GM12878 (cell line): ENCODE data around the gene PAK5. TPM values are rescaled to one million over a fixed set of nuclear protein-coding genes. Genes with fewer than 3 reads are reported as not detected.

Source experiments
- ATAC-seq: fragments of 200-7000 bp; cut with Tn5 transposase; 3 replicates; pipeline ENCODE4 v1.9.1; 2020; ENCODE audit warnings: mild to moderate bottlenecking, moderate library complexity
- BruUV-seq: library from RNA; stranded (reverse); fragments of 400-500 nt; replicated peaks from 2 replicates; lab custom pipeline; 2021; lab: Mats Ljungman, UMichigan
- CTCF ChIA-PET: fragments of 300-600 bp; sonication (Branson Sonifier 250); formaldehyde crosslinking; extraction: SDS; loops from one replicate; lab custom pipeline; 2021; ENCODE audit warnings: inconsistent platforms; lab: Yijun Ruan, JAX
- POLR2A ChIA-PET: fragments of 350-600 bp; formaldehyde crosslinking; extraction: SDS; loops from one replicate; lab custom pipeline; 2021; ENCODE audit warnings: inconsistent platforms; lab: Charles Lee
- RAD21 ChIA-PET: fragments of 300-600 bp; sonication (Branson Sonifier 250); formaldehyde crosslinking; loops from one replicate; lab custom pipeline; 2023; ENCODE audit warnings: antibody characterized with exemption; ENCODE audit not compliant: unreplicated experiment; lab: Charles Lee
- SMC1A ChIA-PET: fragments of 300-600 bp; sonication (Branson Sonifier 250); formaldehyde crosslinking; loops from one replicate; lab custom pipeline; 2023; ENCODE audit not compliant: unreplicated experiment, uncharacterized antibody; lab: Charles Lee
- DNase-seq: peaks from one replicate; pipeline ENCODE4 v3.0.0-alpha.2; 2011; ENCODE audit warnings: low read depth, low spot score
- FAIRE-seq: peaks from 3 replicates; lab custom pipeline; 2011; peaks lifted over from hg19 to GRCh38; lab: Jason Lieb, UNC
- H2AFZ ChIP-seq: 2 replicates; pipeline ENCODE4 v1.6.0; 2011; ENCODE audit warnings: low read depth, low read length, control low read depth; ENCODE audit not compliant: control insufficient read depth
- H3K27ac ChIP-seq: 2 replicates; pipeline ENCODE4 v1.5.1; 2011; ENCODE audit warnings: control low read depth; ENCODE audit not compliant: control insufficient read depth, insufficient read depth
- H3K27me3 ChIP-seq, 2 experiments: replicated peaks in 1 of 2; 2 replicates each; pipeline versions ENCODE4 v1.6.0 to v1.6.1; 2011; ENCODE audit warnings: low read length in 1 of 2; ENCODE audit not compliant: control insufficient read depth in 2 of 2, insufficient read depth in 2 of 2
- H3K36me3 ChIP-seq, 2 experiments: 2 replicates each; pipeline ENCODE4 v1.5.1; 2011; ENCODE audit warnings: low read length in 1 of 2; ENCODE audit not compliant: control insufficient read depth in 2 of 2, insufficient read depth in 2 of 2
- H3K4me1 ChIP-seq: 2 replicates; pipeline ENCODE4 v1.6.1; 2011; ENCODE audit warnings: mild to moderate bottlenecking, low read length, moderate library complexity, mixed read lengths; ENCODE audit not compliant: control insufficient read depth, insufficient read depth
- H3K4me2 ChIP-seq: 2 replicates; pipeline ENCODE4 v1.6.0; 2011; ENCODE audit warnings: control low read depth; ENCODE audit not compliant: control insufficient read depth, insufficient read depth
- H3K4me3 ChIP-seq: fragments of 200-600 bp; sonication (generic); 2 replicates; pipeline ENCODE4 v1.5.1; 2016
- H3K79me2 ChIP-seq: 2 replicates; pipeline ENCODE4 v1.6.0; 2011; ENCODE audit warnings: low read length; ENCODE audit not compliant: control insufficient read depth, insufficient read depth
- H3K9ac ChIP-seq: 2 replicates; pipeline ENCODE4 v1.8.0; 2011; ENCODE audit warnings: low read length, control low read depth, mixed read lengths; ENCODE audit not compliant: control insufficient read depth, insufficient read depth
- H3K9me3 ChIP-seq: replicated peaks from 3 replicates; pipeline ENCODE4 v1.5.1; 2011; ENCODE audit warnings: mild to moderate bottlenecking, low read length; ENCODE audit not compliant: control insufficient read depth, insufficient read depth
- H4K20me1 ChIP-seq: 2 replicates; pipeline ENCODE4 v1.6.0; 2011; ENCODE audit not compliant: control insufficient read depth, insufficient read depth
- BCL11A ChIP-seq: IDR thresholded peaks from 2 replicates; pipeline ENCODE4 v1.6.1; 2011; ENCODE audit warnings: low read depth, low read length
- BRCA1 ChIP-seq: IDR thresholded peaks from 2 replicates; pipeline ENCODE4 v1.6.1; 2011; ENCODE audit warnings: low read depth, low read length, improper control_type of control experiment
- ETV6 ChIP-seq, 2 experiments: fragments of 450-650 bp in 1 of 2; IDR thresholded peaks in 1 of 2; conservative IDR thresholded peaks in 1 of 2; 2 replicates each; pipeline ENCODE4 v1.6.1; 2014; ENCODE audit warnings: antibody characterized with exemption in 1 of 2, borderline replicate concordance in 1 of 2, low read depth in 1 of 2, mild to moderate bottlenecking in 1 of 2, moderate library complexity in 1 of 2
- MTA2 ChIP-seq: fragments of 450-650 bp; IDR thresholded peaks from 2 replicates; pipeline ENCODE4 v1.6.1; 2016; ENCODE audit warnings: low read depth, mild to moderate bottlenecking, moderate library complexity
- NR2C2 ChIP-seq: IDR thresholded peaks from 2 replicates; pipeline ENCODE4 v1.6.1; 2011; ENCODE audit warnings: borderline replicate concordance, low read depth; ENCODE audit not compliant: control insufficient read depth, insufficient read length
- RBBP5 ChIP-seq: fragments of 200-600 bp; sonication (generic); conservative IDR thresholded peaks from 2 replicates; pipeline ENCODE4 v1.6.1; 2016
- SREBF1 ChIP-seq: IDR thresholded peaks from 2 replicates; pipeline ENCODE4 v1.6.1; 2012; ENCODE audit warnings: mild to moderate bottlenecking, low read length
- SUZ12 ChIP-seq: fragments of 200-600 bp; sonication (generic); IDR thresholded peaks from one replicate; pipeline ENCODE4 v1.6.1; 2018; ENCODE audit warnings: antibody characterized with exemption, mild to moderate bottlenecking; ENCODE audit not compliant: unreplicated experiment
- TARDBP ChIP-seq: IDR thresholded peaks from 2 replicates; pipeline ENCODE4 v1.6.1; 2016; ENCODE audit warnings: borderline replicate concordance
- WGBS: methylation state at CpG from one replicate; pipeline ENCODE4 v1.1.6; 2016; ENCODE audit warnings: low lambda C conversion rate; ENCODE audit not compliant: insufficient replicate concordance, insufficient coverage; ENCODE audit errors: missing lambda C conversion rate; 5-methylcytosine and 5-hydroxymethylcytosine counted together
- in situ Hi-C: fragments of 300-500 bp; cut with MboI; formaldehyde crosslinking; loops from 9 replicates; pipeline ENCODE4 v1.14.3; 2018; ENCODE audit warnings: mixed read lengths
- intact Hi-C: fragments of 100-400 bp; cut with micrococcal nuclease; formaldehyde crosslinking; loops from one replicate; pipeline ENCODE4 v1.14.2; 2022; ENCODE audit not compliant: unreplicated experiment
- polyA plus RNA-seq, 11 experiments: library from polyadenylated mRNA; depleted of rRNA in 4 of 11; unstranded in 6 of 11; stranded (reverse) in 5 of 11; fragments of >200 nt; fragmentation: Nextera tagmentation in 4 of 11; fragmentation: Illumina TruSeq in 1 of 11; extraction: Ambion mirVana in 4 of 11; extraction: Trizol in 1 of 11; gene quantifications; 1 replicate in 1 of 11; 2 replicates in 10 of 11; pipeline versions ENCODE4 v1.2.1 to v1.2.3, GENCODE V29; 2011 to 2016; ENCODE audit warnings: inconsistent platforms in 2 of 11, missing spikeins in 2 of 11, low read depth in 1 of 11
- total RNA-seq, 4 experiments: library from RNA; depleted of rRNA in 3 of 4; stranded (reverse); fragments of >200 nt in 3 of 4; fragmentation: Illumina TruSeq in 1 of 4; extraction: Trizol in 1 of 4; gene quantifications; 2 replicates each; pipeline versions ENCODE4 v1.2.1 to v1.2.3, GENCODE V29; 2013 to 2021
- TF ChIP-seq, protein P1 (sequence below): fragments of 150-350 bp; IDR thresholded peaks from 2 replicates; pipeline ENCODE4 v1.6.1; 2016; ENCODE audit warnings: low read depth, low read length
- TF ChIP-seq, protein P2 (sequence below): fragments of 450-650 bp; IDR thresholded peaks from 2 replicates; pipeline ENCODE4 v1.6.1; 2016; ENCODE audit warnings: mild to moderate bottlenecking
- TF ChIP-seq, protein P3 (sequence below): IDR thresholded peaks from 2 replicates; pipeline ENCODE4 v1.6.1; 2011; ENCODE audit warnings: borderline replicate concordance, low read depth, mild to moderate bottlenecking, moderate library complexity, low read length; ENCODE audit not compliant: insufficient read depth, poor library complexity, severe bottlenecking
- TF ChIP-seq, protein P4 (sequence below): fragments of 450-650 bp; formaldehyde crosslinking; IDR thresholded peaks from 2 replicates; pipeline ENCODE4 v1.4.0; 2020; ENCODE audit warnings: mild to moderate bottlenecking, moderate library complexity

The PAK5 gene
- total and polyA plus RNA-seq, 10 of the 15 experiments (the other 5 are each of a cell fraction or from before 2014, with no cell fraction given), result not detected

DNA sequence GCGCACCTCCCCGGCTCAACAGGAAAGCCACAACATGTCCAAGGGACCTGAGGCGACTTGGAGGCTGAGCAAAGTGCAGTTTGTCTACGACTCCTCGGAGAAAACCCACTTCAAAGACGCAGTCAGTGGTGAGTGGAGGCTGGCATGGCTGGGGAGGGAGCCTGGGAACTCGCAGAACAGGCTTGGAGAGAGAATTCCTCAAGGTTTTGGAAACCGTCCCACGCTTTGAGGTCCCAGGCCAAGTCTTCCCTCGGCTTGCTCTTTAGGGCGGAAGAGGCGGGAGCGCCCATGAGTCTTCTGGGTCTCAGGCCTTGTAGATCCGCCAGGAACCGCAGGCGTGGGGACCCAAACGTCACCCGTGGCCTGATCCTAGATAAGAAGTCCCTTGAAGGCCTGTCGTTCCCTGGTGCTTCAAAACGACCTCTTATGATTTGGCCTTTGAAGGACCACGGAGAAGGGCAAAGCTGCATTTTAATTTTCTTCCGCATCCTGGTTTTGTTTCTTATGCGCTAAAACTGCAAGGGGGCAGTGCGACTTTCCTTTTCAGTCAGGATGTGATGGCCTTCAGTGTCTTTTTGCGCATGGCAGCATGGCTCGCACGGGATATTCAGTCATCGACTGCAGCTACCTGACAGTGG, 322.5 kb downstream of the PAK5 start:
- peaks cover 12% of the 10 kb centered on the region for H3K4me1 ChIP-seq
- CTCF ChIA-PET, result no interaction called here
- RAD21 ChIA-PET, result no interaction called here
- H3K36me3 ChIP-seq, result no peaks in the 10 kb centered on the region; a peak in 1 of 4 replicates
- intact Hi-C loops, result no loop called here
- H3K9ac ChIP-seq, result peak overlapping the region; percentile 66
- peaks cover 2 to 12% of the 10 kb centered on the region in 2 experiments; a peak in 3 of 4 replicates for H3K27me3 ChIP-seq
- H4K20me1 ChIP-seq, result no peaks in the 10 kb centered on the region
- in situ Hi-C loops, result no loop called here
- no peak for DNase-seq
- peak; percentile 23 for FAIRE-seq
- H2AFZ ChIP-seq, result peak overlapping the region; percentile 63
- H3K4me2 ChIP-seq, result peak overlapping the region; percentile 80
- peak overlapping the region; percentile 71 for H3K4me3 ChIP-seq
- POLR2A ChIA-PET, result no interaction called here
- H3K9me3 ChIP-seq, result no peaks in the 10 kb centered on the region; the same call in 2 of the 3 replicates
- peaks cover 14% of the 10 kb centered on the region for H3K79me2 ChIP-seq
- no TSS peak for BruUV-seq
- WGBS, result 27% methylated on average over 28 of the region's 28 CpGs
- no peak for ATAC-seq
- no peak overlapping the region for H3K27ac ChIP-seq
- SMC1A ChIA-PET, result no interaction called here
- TF ChIP-seq SREBF1 (no peak), BRCA1 (no peak), RBBP5 (no peak), TARDBP (no peak), MTA2 (no peak), ETV6 (conservative IDR thresholded peaks at IDR 0.05 in 1 of 2, IDR thresholded peaks at IDR 0.05 in 1 of 2; ENCODE audit: borderline replicate concordance in 1 of 2, low read depth in 1 of 2) (no peak), BCL11A (no peak), NR2C2 (no peak), SUZ12 (no peak)
- TF ChIP-seq, protein P1, sequence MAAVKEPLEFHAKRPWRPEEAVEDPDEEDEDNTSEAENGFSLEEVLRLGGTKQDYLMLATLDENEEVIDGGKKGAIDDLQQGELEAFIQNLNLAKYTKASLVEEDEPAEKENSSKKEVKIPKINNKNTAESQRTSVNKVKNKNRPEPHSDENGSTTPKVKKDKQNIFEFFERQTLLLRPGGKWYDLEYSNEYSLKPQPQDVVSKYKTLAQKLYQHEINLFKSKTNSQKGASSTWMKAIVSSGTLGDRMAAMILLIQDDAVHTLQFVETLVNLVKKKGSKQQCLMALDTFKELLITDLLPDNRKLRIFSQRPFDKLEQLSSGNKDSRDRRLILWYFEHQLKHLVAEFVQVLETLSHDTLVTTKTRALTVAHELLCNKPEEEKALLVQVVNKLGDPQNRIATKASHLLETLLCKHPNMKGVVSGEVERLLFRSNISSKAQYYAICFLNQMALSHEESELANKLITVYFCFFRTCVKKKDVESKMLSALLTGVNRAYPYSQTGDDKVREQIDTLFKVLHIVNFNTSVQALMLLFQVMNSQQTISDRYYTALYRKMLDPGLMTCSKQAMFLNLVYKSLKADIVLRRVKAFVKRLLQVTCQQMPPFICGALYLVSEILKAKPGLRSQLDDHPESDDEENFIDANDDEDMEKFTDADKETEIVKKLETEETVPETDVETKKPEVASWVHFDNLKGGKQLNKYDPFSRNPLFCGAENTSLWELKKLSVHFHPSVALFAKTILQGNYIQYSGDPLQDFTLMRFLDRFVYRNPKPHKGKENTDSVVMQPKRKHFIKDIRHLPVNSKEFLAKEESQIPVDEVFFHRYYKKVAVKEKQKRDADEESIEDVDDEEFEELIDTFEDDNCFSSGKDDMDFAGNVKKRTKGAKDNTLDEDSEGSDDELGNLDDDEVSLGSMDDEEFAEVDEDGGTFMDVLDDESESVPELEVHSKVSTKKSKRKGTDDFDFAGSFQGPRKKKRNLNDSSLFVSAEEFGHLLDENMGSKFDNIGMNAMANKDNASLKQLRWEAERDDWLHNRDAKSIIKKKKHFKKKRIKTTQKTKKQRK, result no peak
- TF ChIP-seq, protein P2, sequence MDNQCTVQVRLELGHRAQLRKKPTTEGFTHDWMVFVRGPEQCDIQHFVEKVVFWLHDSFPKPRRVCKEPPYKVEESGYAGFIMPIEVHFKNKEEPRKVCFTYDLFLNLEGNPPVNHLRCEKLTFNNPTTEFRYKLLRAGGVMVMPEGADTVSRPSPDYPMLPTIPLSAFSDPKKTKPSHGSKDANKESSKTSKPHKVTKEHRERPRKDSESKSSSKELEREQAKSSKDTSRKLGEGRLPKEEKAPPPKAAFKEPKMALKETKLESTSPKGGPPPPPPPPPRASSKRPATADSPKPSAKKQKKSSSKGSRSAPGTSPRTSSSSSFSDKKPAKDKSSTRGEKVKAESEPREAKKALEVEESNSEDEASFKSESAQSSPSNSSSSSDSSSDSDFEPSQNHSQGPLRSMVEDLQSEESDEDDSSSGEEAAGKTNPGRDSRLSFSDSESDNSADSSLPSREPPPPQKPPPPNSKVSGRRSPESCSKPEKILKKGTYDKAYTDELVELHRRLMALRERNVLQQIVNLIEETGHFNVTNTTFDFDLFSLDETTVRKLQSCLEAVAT, result no peak
- TF ChIP-seq, protein P3, sequence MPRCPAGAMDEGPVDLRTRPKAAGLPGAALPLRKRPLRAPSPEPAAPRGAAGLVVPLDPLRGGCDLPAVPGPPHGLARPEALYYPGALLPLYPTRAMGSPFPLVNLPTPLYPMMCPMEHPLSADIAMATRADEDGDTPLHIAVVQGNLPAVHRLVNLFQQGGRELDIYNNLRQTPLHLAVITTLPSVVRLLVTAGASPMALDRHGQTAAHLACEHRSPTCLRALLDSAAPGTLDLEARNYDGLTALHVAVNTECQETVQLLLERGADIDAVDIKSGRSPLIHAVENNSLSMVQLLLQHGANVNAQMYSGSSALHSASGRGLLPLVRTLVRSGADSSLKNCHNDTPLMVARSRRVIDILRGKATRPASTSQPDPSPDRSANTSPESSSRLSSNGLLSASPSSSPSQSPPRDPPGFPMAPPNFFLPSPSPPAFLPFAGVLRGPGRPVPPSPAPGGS, result no peak
- TF ChIP-seq, protein P4, sequence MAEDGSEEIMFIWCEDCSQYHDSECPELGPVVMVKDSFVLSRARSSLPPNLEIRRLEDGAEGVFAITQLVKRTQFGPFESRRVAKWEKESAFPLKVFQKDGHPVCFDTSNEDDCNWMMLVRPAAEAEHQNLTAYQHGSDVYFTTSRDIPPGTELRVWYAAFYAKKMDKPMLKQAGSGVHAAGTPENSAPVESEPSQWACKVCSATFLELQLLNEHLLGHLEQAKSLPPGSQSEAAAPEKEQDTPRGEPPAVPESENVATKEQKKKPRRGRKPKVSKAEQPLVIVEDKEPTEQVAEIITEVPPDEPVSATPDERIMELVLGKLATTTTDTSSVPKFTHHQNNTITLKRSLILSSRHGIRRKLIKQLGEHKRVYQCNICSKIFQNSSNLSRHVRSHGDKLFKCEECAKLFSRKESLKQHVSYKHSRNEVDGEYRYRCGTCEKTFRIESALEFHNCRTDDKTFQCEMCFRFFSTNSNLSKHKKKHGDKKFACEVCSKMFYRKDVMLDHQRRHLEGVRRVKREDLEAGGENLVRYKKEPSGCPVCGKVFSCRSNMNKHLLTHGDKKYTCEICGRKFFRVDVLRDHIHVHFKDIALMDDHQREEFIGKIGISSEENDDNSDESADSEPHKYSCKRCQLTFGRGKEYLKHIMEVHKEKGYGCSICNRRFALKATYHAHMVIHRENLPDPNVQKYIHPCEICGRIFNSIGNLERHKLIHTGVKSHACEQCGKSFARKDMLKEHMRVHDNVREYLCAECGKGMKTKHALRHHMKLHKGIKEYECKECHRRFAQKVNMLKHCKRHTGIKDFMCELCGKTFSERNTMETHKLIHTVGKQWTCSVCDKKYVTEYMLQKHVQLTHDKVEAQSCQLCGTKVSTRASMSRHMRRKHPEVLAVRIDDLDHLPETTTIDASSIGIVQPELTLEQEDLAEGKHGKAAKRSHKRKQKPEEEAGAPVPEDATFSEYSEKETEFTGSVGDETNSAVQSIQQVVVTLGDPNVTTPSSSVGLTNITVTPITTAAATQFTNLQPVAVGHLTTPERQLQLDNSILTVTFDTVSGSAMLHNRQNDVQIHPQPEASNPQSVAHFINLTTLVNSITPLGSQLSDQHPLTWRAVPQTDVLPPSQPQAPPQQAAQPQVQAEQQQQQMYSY (CRISPR knock-in tag), result no peak
